CD4-positive, alpha-beta T cell (primary cell): ENCODE results near the gene PKP4. TPM values are rescaled to one million over a fixed set of nuclear protein-coding genes. Genes with fewer than 3 reads are reported as not detected.

Source experiments
- ATAC-seq: fragments of 200-7000 bp; cut with Tn5 transposase; one replicate; pipeline ENCODE4 v1.10.0; 2022; ENCODE audit warnings: mild to moderate bottlenecking; ENCODE audit not compliant: poor library complexity
- CTCF ChIA-PET: fragments of 350-600 bp; sonication (Branson Sonifier 250); formaldehyde crosslinking; loops from one replicate; lab custom pipeline; 2021; ENCODE audit warnings: antibody characterized with exemption, inconsistent platforms; lab: Charles Lee
- POLR2A ChIA-PET: fragments of 350-600 bp; sonication (Branson Sonifier 250); formaldehyde crosslinking; loops from one replicate; lab custom pipeline; 2021; ENCODE audit warnings: antibody characterized with exemption, inconsistent platforms; lab: Charles Lee
- DNase-seq, 14 experiments: peaks; one replicate each; pipeline ENCODE4 v3.0.0-alpha.2; 2013 to 2020; ENCODE audit warnings: mixed read lengths in 2 of 14
- H3K27ac ChIP-seq, 2 donors: one replicate each; pipeline versions ENCODE4 v1.5.1 to v1.7.0; 2013; ENCODE audit warnings: low read length in 2 of 2, low read depth in 1 of 2, mild to moderate bottlenecking in 1 of 2
- H3K27me3 ChIP-seq, 2 experiments: 1 replicate in 1 of 2; 2 replicates in 1 of 2; pipeline versions ENCODE4 v1.6.1 to v1.7.0; 2013; ENCODE audit warnings: low read length in 2 of 2, control low read depth in 1 of 2, mild to moderate bottlenecking in 1 of 2, moderate library complexity in 1 of 2; ENCODE audit not compliant: insufficient read depth in 2 of 2, control insufficient read depth in 1 of 2
- H3K36me3 ChIP-seq: one replicate; pipeline ENCODE4 v1.6.1; 2013; ENCODE audit warnings: low read length, control low read depth; ENCODE audit not compliant: insufficient read depth
- H3K4me1 ChIP-seq: one replicate; pipeline ENCODE4 v1.6.1; 2013; ENCODE audit warnings: low read length, control low read depth; ENCODE audit not compliant: insufficient read depth
- H3K4me3 ChIP-seq: one replicate; pipeline ENCODE4 v1.5.1; 2013; ENCODE audit warnings: mild to moderate bottlenecking, low read length, moderate library complexity
- H3K9me3 ChIP-seq, 2 experiments: 1 replicate in 1 of 2; 2 replicates in 1 of 2; pipeline versions ENCODE4 v1.6.1 to v1.7.0; 2013; ENCODE audit warnings: low read length in 2 of 2, mild to moderate bottlenecking in 2 of 2, control low read depth in 1 of 2, moderate library complexity in 1 of 2; ENCODE audit not compliant: control insufficient read depth in 1 of 2, insufficient read depth in 1 of 2
- H3K27ac Mint-ChIP-seq: one replicate; pipeline ENCODE4 v1.8.0; 2020; ENCODE audit warnings: mixed read lengths
- H3K27me3 Mint-ChIP-seq: one replicate; pipeline ENCODE4 v1.8.0; 2021; ENCODE audit warnings: mixed read lengths
- H3K36me3 Mint-ChIP-seq: one replicate; pipeline ENCODE4 v1.8.0; 2021; ENCODE audit warnings: low read depth, mixed read lengths
- H3K4me1 Mint-ChIP-seq: one replicate; pipeline ENCODE4 v1.8.0; 2021; ENCODE audit warnings: low read depth, mixed read lengths
- H3K4me3 Mint-ChIP-seq: one replicate; pipeline ENCODE4 v1.8.0; 2020; ENCODE audit warnings: mild to moderate bottlenecking, mixed read lengths
- H3K9me3 Mint-ChIP-seq: one replicate; pipeline ENCODE4 v1.8.0; 2020; ENCODE audit warnings: mixed read lengths
- CTCF ChIP-seq: fragments of 200-600 bp; IDR thresholded peaks from one replicate; pipeline ENCODE4 v1.8.0; 2022; ENCODE audit warnings: antibody characterized with exemption, mild to moderate bottlenecking
- intact Hi-C, 2 experiments: fragments of 100-400 bp; cut with DNase I in 1 of 2; cut with micrococcal nuclease in 1 of 2; formaldehyde crosslinking; loops; one replicate each; pipeline versions ENCODE4 v1.15.1 to v1.9.0; 2023 to 2025; cut with DNase I, micrococcal nuclease
- total RNA-seq, 174 experiments: library from RNA in 2 of 174; stranded (reverse) in 2 of 174; gene quantifications; one replicate each; pipeline ENCODE4 v1.2.3 and lab custom pipeline; 2021 to 2026

The PKP4 gene
- total RNA-seq, 2 experiments from 2014 or later, result 10.8 to 14.6 TPM

- Histone ChIP-seq H3K27ac (no peak overlapping the region), H3K4me1 (no peaks in the 10 kb centered on the region), H3K36me3 (peaks cover 19% of the 10 kb centered on the region), H3K9me3 (no peaks in the 10 kb centered on the region), H3K27me3 (no peaks in the 10 kb centered on the region), H3K4me3 (no peak overlapping the region)
- no peak overlapping the region for H3K4me3 Mint-ChIP-seq
- ChIA-PET POLR2A (no interaction called here), CTCF (no interaction called here)
- ATAC-seq, result no peak
- DNase-seq, result no peak
- H3K27me3 Mint-ChIP-seq, result no peaks in the 10 kb centered on the region
- no peak overlapping the region for H3K27ac Mint-ChIP-seq
- H3K9me3 Mint-ChIP-seq, result no peaks in the 10 kb centered on the region
- no peak for TF ChIP-seq CTCF
- H3K4me1 Mint-ChIP-seq, result no peaks in the 10 kb centered on the region
- intact Hi-C loops, result no loop called here
- peaks cover 48% of the 10 kb centered on the region for H3K36me3 Mint-ChIP-seq
Measured at GRCh38 chr2:158668001-158668765, 211.4 kb downstream of the PKP4 start.

DNA sequence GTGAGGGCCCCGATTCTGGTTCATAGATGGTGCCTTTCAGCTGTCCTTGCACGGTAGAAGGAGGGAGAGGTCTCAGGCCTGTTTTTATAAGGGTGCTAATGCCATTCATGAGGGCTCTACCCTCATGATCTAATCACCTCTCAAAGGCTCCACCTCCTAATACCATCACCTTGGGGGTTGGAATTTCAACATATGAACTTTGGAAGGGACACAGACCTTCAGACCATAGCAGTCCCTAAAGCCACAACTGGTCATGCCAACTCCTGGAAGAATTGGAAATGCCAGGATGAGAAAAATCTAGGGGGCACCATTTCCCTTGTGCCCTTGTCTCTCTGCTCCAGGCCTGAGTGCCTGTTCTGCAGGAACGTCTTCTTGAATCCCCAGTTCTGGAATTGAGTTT lies 213.5 kb downstream of the PKP4 start:
- no peak overlapping the region for H3K4me3 Mint-ChIP-seq
- TF ChIP-seq CTCF, result no peak
- no peaks in the 10 kb centered on the region for H3K27me3 Mint-ChIP-seq
- ATAC-seq, result no peak
- ChIA-PET POLR2A (no interaction called here), CTCF (no interaction called here)
- Histone ChIP-seq H3K9me3 (no peaks in the 10 kb centered on the region), H3K36me3 (peaks cover 17% of the 10 kb centered on the region), H3K4me1 (no peaks in the 10 kb centered on the region), H3K27me3 (no peaks in the 10 kb centered on the region), H3K27ac (no peak overlapping the region), H3K4me3 (no peak overlapping the region)
- intact Hi-C loops, result no loop called here
- no peaks in the 10 kb centered on the region for H3K4me1 Mint-ChIP-seq
- H3K9me3 Mint-ChIP-seq, result no peaks in the 10 kb centered on the region
- no peak overlapping the region for H3K27ac Mint-ChIP-seq
- DNase-seq, result no peak
- H3K36me3 Mint-ChIP-seq, result peaks cover 62% of the 10 kb centered on the region

- Mint-ChIP-seq H3K4me1 (no peaks in the 10 kb centered on the region), H3K36me3 (peaks cover 64% of the 10 kb centered on the region), H3K4me3 (no peak overlapping the region), H3K27ac (no peak overlapping the region), H3K27me3 (no peaks in the 10 kb centered on the region), H3K9me3 (no peaks in the 10 kb centered on the region)
- no peak for DNase-seq
- Histone ChIP-seq H3K9me3 (no peaks in the 10 kb centered on the region), H3K27ac (no peak overlapping the region), H3K27me3 (no peaks in the 10 kb centered on the region), H3K4me1 (no peaks in the 10 kb centered on the region), H3K36me3 (peaks cover 20% of the 10 kb centered on the region), H3K4me3 (no peak overlapping the region)
- no peak for TF ChIP-seq CTCF
- ChIA-PET CTCF (no interaction called here), POLR2A (no interaction called here)
- no peak for ATAC-seq
- intact Hi-C loops, result no loop called here
Measured at GRCh38 chr2:158671360-158672245, 214.9 kb downstream of the PKP4 start.
